Suprapubic skin (tissue), 4 donors: Measurements from ENCODE around the gene RNASEL. TPM values are rescaled to one million over a fixed set of nuclear protein-coding genes. Genes with fewer than 3 reads are reported as not detected.

Source experiments
- DNase-seq, 2 donors: peaks; one replicate each; pipeline ENCODE4 v3.0.0-alpha.2; 2019; ENCODE audit warnings: low spot score in 2 of 2
- H3K27ac ChIP-seq: fragments of 200-600 bp; sonication (generic); one replicate; pipeline ENCODE4 v1.5.1; 2019
- H3K27me3 ChIP-seq: fragments of 200-600 bp; sonication (generic); one replicate; pipeline ENCODE4 v1.5.1; 2019
- H3K36me3 ChIP-seq: fragments of 200-600 bp; sonication (generic); one replicate; pipeline ENCODE4 v1.5.1; 2019
- H3K4me1 ChIP-seq: fragments of 200-600 bp; sonication (generic); one replicate; pipeline ENCODE4 v1.5.1; 2019
- H3K4me3 ChIP-seq: fragments of 200-600 bp; sonication (generic); one replicate; pipeline ENCODE4 v1.5.1; 2019; ENCODE audit warnings: mild to moderate bottlenecking
- H3K9me3 ChIP-seq: fragments of 200-600 bp; sonication (generic); one replicate; pipeline ENCODE4 v1.5.1; 2019
- CTCF ChIP-seq, 2 donors: fragments of 200-600 bp in 1 of 2; fragments of 450-650 bp in 1 of 2; sonication (generic) in 1 of 2; IDR thresholded peaks; one replicate each; pipeline ENCODE4 v1.5.1; 2016 to 2019; ENCODE audit warnings: antibody characterized with exemption in 2 of 2, mild to moderate bottlenecking in 1 of 2, moderate library complexity in 1 of 2
- EP300 ChIP-seq: sonication (generic); formaldehyde crosslinking; IDR thresholded peaks from one replicate; pipeline ENCODE4 v1.6.1; 2017; ENCODE audit warnings: antibody characterized with exemption
- POLR2A ChIP-seq, 2 donors: fragments of 450-650 bp; IDR thresholded peaks; one replicate each; pipeline ENCODE4 v1.6.1; 2017; ENCODE audit warnings: antibody characterized with exemption in 2 of 2, mild to moderate bottlenecking in 2 of 2, moderate library complexity in 2 of 2
- POLR2AphosphoS5 ChIP-seq, 3 donors: sonication (generic); formaldehyde crosslinking; IDR thresholded peaks; one replicate each; pipeline ENCODE4 v1.6.1; 2017; ENCODE audit warnings: antibody characterized with exemption in 3 of 3
- WGBS: methylation state at CpG from one replicate; pipeline ENCODE4 v1.1.5; 2018; 5-methylcytosine and 5-hydroxymethylcytosine counted together
- total RNA-seq, 4 donors: library from RNA; depleted of rRNA; stranded (reverse); fragments of >200 nt; gene quantifications; one replicate each; pipeline ENCODE4 v1.1.0, GENCODE V29; 2016

The RNASEL gene
- total RNA-seq, 4 donors from 2014 or later: 4.1 to 10.7 (median 6.2) TPM

- H3K9me3 ChIP-seq: no peaks in the 10 kb centered on the region
- peaks cover 8% of the 10 kb centered on the region for H3K36me3 ChIP-seq
- TF ChIP-seq CTCF (IDR thresholded peaks at IDR 0.05) (no peak), POLR2AphosphoS5 (IDR thresholded peaks at IDR 0.05) (no peak), POLR2A (IDR thresholded peaks at IDR 0.05) (no peak), EP300 (no peak)
- peak overlapping the region; percentile 39 for H3K27ac ChIP-seq
- H3K27me3 ChIP-seq: no peaks in the 10 kb centered on the region
- H3K4me1 ChIP-seq: peaks cover 38% of the 10 kb centered on the region
- 39% methylated on average over 10 of the region's 10 CpGs for WGBS
- peak overlapping the region; percentile 47 for H3K4me3 ChIP-seq
- no peak for DNase-seq
Measured at GRCh38 chr1:182602935-182603645, 14.0 kb upstream of the RNASEL start.

- no peak overlapping the region for H3K27ac ChIP-seq
- DNase-seq: no peak
- peaks cover 8% of the 10 kb centered on the region for H3K36me3 ChIP-seq
- H3K27me3 ChIP-seq: no peaks in the 10 kb centered on the region
- H3K4me1 ChIP-seq: peaks cover 38% of the 10 kb centered on the region
- no peak for TF ChIP-seq EP300
- H3K4me3 ChIP-seq: no peak overlapping the region
- 63% methylated on average over 4 of the region's 4 CpGs for WGBS
- no peaks in the 10 kb centered on the region for H3K9me3 ChIP-seq
Measured at GRCh38 chr1:182601913-182602312, 12.9 kb upstream of the RNASEL start.

- TF ChIP-seq POLR2AphosphoS5 (IDR thresholded peaks at IDR 0.05) (no peak), CTCF (IDR thresholded peaks at IDR 0.05) (peak; percentile 74 to 88), POLR2A (IDR thresholded peaks at IDR 0.05) (no peak)
- H3K27ac ChIP-seq: no peak overlapping the region
Measured at GRCh38 chr1:182601416-182601786, 12.3 kb upstream of the RNASEL start.

GRCh38 chr1:182600745-182601415 lies 11.8 kb upstream of the RNASEL start:
- H3K27me3 ChIP-seq: no peaks in the 10 kb centered on the region
- no peak overlapping the region for H3K4me3 ChIP-seq
- H3K27ac ChIP-seq: no peak overlapping the region
- no peaks in the 10 kb centered on the region for H3K9me3 ChIP-seq
- no peak for TF ChIP-seq CTCF (IDR thresholded peaks at IDR 0.05)
- no peak for TF ChIP-seq POLR2AphosphoS5 (IDR thresholded peaks at IDR 0.05)
- no peak for TF ChIP-seq EP300
- no peak for TF ChIP-seq POLR2A (IDR thresholded peaks at IDR 0.05)
- H3K36me3 ChIP-seq: peaks cover 8% of the 10 kb centered on the region
- peaks cover 39% of the 10 kb centered on the region for H3K4me1 ChIP-seq
- WGBS: 59% methylated on average over 5 of the region's 5 CpGs
- no peak for DNase-seq

More at GRCh38 chr1:182601416-182601786, 12.3 kb upstream of the RNASEL start:
- Histone ChIP-seq H3K4me3 (no peak overlapping the region), H3K9me3 (no peaks in the 10 kb centered on the region), H3K36me3 (peaks cover 8% of the 10 kb centered on the region), H3K27me3 (no peaks in the 10 kb centered on the region), H3K4me1 (peaks cover 38% of the 10 kb centered on the region)
- DNase-seq: no peak
- 19% methylated on average over 6 of the region's 6 CpGs for WGBS

GRCh38 chr1:182600036-182600713 lies 11.1 kb upstream of the RNASEL start:
- Histone ChIP-seq H3K9me3 (no peaks in the 10 kb centered on the region), H3K36me3 (peaks cover 8% of the 10 kb centered on the region), H3K27me3 (no peaks in the 10 kb centered on the region), H3K27ac (no peak overlapping the region), H3K4me3 (no peak overlapping the region), H3K4me1 (peaks cover 42% of the 10 kb centered on the region)
- WGBS: 96% methylated on average over 14 of the region's 17 CpGs
- TF ChIP-seq CTCF (IDR thresholded peaks at IDR 0.05) (no peak), POLR2AphosphoS5 (IDR thresholded peaks at IDR 0.05) (no peak), EP300 (no peak)
- no peak for DNase-seq
